GM12878 (cell line): ENCODE measurements around the gene ZC3H6. TPM values are rescaled to one million over a fixed set of nuclear protein-coding genes. Genes with fewer than 3 reads are reported as not detected.
"Not testable (repeated sequence)": the region's sequence is repeated elsewhere in the genome, so short reads cannot be mapped to it uniquely, and the experiment has no call there.

Experiments
- ATAC-seq: fragments of 200-7000 bp; cut with Tn5 transposase; 3 replicates; pipeline ENCODE4 v1.9.1; 2020; ENCODE audit warnings: mild to moderate bottlenecking, moderate library complexity
- BruUV-seq: library from RNA; stranded (reverse); fragments of 400-500 nt; replicated peaks from 2 replicates; lab custom pipeline; 2021; lab: Mats Ljungman, UMichigan
- CTCF ChIA-PET: fragments of 300-600 bp; sonication (Branson Sonifier 250); formaldehyde crosslinking; extraction: SDS; loops from one replicate; lab custom pipeline; 2021; ENCODE audit warnings: inconsistent platforms; lab: Yijun Ruan, JAX
- POLR2A ChIA-PET: fragments of 350-600 bp; formaldehyde crosslinking; extraction: SDS; loops from one replicate; lab custom pipeline; 2021; ENCODE audit warnings: inconsistent platforms; lab: Charles Lee
- RAD21 ChIA-PET: fragments of 300-600 bp; sonication (Branson Sonifier 250); formaldehyde crosslinking; loops from one replicate; lab custom pipeline; 2023; ENCODE audit warnings: antibody characterized with exemption; ENCODE audit not compliant: unreplicated experiment; lab: Charles Lee
- SMC1A ChIA-PET: fragments of 300-600 bp; sonication (Branson Sonifier 250); formaldehyde crosslinking; loops from one replicate; lab custom pipeline; 2023; ENCODE audit not compliant: unreplicated experiment, uncharacterized antibody; lab: Charles Lee
- DNase-seq: peaks from one replicate; pipeline ENCODE4 v3.0.0-alpha.2; 2011; ENCODE audit warnings: low read depth, low spot score
- FAIRE-seq: peaks from 3 replicates; lab custom pipeline; 2011; peaks lifted over from hg19 to GRCh38; lab: Jason Lieb, UNC
- H2AFZ ChIP-seq: 2 replicates; pipeline ENCODE4 v1.6.0; 2011; ENCODE audit warnings: low read depth, low read length, control low read depth; ENCODE audit not compliant: control insufficient read depth
- H3K27ac ChIP-seq: 2 replicates; pipeline ENCODE4 v1.5.1; 2011; ENCODE audit warnings: control low read depth; ENCODE audit not compliant: control insufficient read depth, insufficient read depth
- H3K27me3 ChIP-seq, 2 experiments: replicated peaks in 1 of 2; 2 replicates each; pipeline versions ENCODE4 v1.6.0 to v1.6.1; 2011; ENCODE audit warnings: low read length in 1 of 2; ENCODE audit not compliant: control insufficient read depth in 2 of 2, insufficient read depth in 2 of 2
- H3K36me3 ChIP-seq, 2 experiments: 2 replicates each; pipeline ENCODE4 v1.5.1; 2011; ENCODE audit warnings: low read length in 1 of 2; ENCODE audit not compliant: control insufficient read depth in 2 of 2, insufficient read depth in 2 of 2
- H3K4me1 ChIP-seq: 2 replicates; pipeline ENCODE4 v1.6.1; 2011; ENCODE audit warnings: mild to moderate bottlenecking, low read length, moderate library complexity, mixed read lengths; ENCODE audit not compliant: control insufficient read depth, insufficient read depth
- H3K4me2 ChIP-seq: 2 replicates; pipeline ENCODE4 v1.6.0; 2011; ENCODE audit warnings: control low read depth; ENCODE audit not compliant: control insufficient read depth, insufficient read depth
- H3K4me3 ChIP-seq: fragments of 200-600 bp; sonication (generic); 2 replicates; pipeline ENCODE4 v1.5.1; 2016
- H3K79me2 ChIP-seq: 2 replicates; pipeline ENCODE4 v1.6.0; 2011; ENCODE audit warnings: low read length; ENCODE audit not compliant: control insufficient read depth, insufficient read depth
- H3K9ac ChIP-seq: 2 replicates; pipeline ENCODE4 v1.8.0; 2011; ENCODE audit warnings: low read length, control low read depth, mixed read lengths; ENCODE audit not compliant: control insufficient read depth, insufficient read depth
- H3K9me3 ChIP-seq: replicated peaks from 3 replicates; pipeline ENCODE4 v1.5.1; 2011; ENCODE audit warnings: mild to moderate bottlenecking, low read length; ENCODE audit not compliant: control insufficient read depth, insufficient read depth
- H4K20me1 ChIP-seq: 2 replicates; pipeline ENCODE4 v1.6.0; 2011; ENCODE audit not compliant: control insufficient read depth, insufficient read depth
- ATF7 ChIP-seq: fragments of 450-650 bp; IDR thresholded peaks from 2 replicates; pipeline ENCODE4 v1.6.1; 2016; ENCODE audit warnings: low read depth, mild to moderate bottlenecking
- CBX5 ChIP-seq: sonication (generic); IDR thresholded peaks from 2 replicates; pipeline ENCODE4 v1.6.1; 2016; ENCODE audit warnings: low read depth, moderate library complexity, mild to moderate bottlenecking, inconsistent platforms
- CREM ChIP-seq: IDR thresholded peaks from 2 replicates; pipeline ENCODE4 v1.6.1; 2014; ENCODE audit warnings: antibody characterized with exemption, low read depth
- FOS ChIP-seq: IDR thresholded peaks from 3 replicates; pipeline ENCODE4 v1.6.1; 2011; ENCODE audit warnings: borderline replicate concordance; ENCODE audit not compliant: insufficient read length; ENCODE audit errors: extremely low read depth
- FOXM1 ChIP-seq: IDR thresholded peaks from 2 replicates; pipeline ENCODE4 v1.6.1; 2012; ENCODE audit warnings: low read depth, mild to moderate bottlenecking, inconsistent platforms, low read length, moderate library complexity
- HSF1 ChIP-seq: fragments of 150-350 bp; IDR thresholded peaks from 2 replicates; pipeline ENCODE4 v1.6.1; 2014; ENCODE audit warnings: mild to moderate bottlenecking, low read depth, low read length
- SP1 ChIP-seq: IDR thresholded peaks from one replicate; pipeline ENCODE4 v1.6.1; 2011; ENCODE audit warnings: low read depth, low read length
- SPI1 ChIP-seq: IDR thresholded peaks from 2 replicates; pipeline ENCODE4 v1.6.1; 2011; ENCODE audit warnings: low read depth, mild to moderate bottlenecking, low read length, moderate library complexity, borderline replicate concordance; ENCODE audit not compliant: insufficient read depth
- STAT1 ChIP-seq: fragments of 450-650 bp; conservative IDR thresholded peaks from 2 replicates; pipeline ENCODE4 v1.6.1; 2014; ENCODE audit warnings: antibody characterized with exemption, mild to moderate bottlenecking
- TAF1 ChIP-seq: IDR thresholded peaks from 2 replicates; pipeline ENCODE4 v1.6.1; 2011; ENCODE audit warnings: mild to moderate bottlenecking, low read depth, low read length, borderline replicate concordance
- TBL1XR1 ChIP-seq: IDR thresholded peaks from 2 replicates; pipeline ENCODE4 v1.6.1; 2012; ENCODE audit warnings: low read depth, low read length, improper control_type of control experiment
- ZSCAN29 ChIP-seq: fragments of 450-650 bp; IDR thresholded peaks from 2 replicates; pipeline ENCODE4 v1.6.1; 2017; ENCODE audit warnings: mild to moderate bottlenecking, moderate library complexity
- WGBS: methylation state at CpG from one replicate; pipeline ENCODE4 v1.1.6; 2016; ENCODE audit warnings: low lambda C conversion rate; ENCODE audit not compliant: insufficient replicate concordance, insufficient coverage; ENCODE audit errors: missing lambda C conversion rate; 5-methylcytosine and 5-hydroxymethylcytosine counted together
- in situ Hi-C: fragments of 300-500 bp; cut with MboI; formaldehyde crosslinking; loops from 9 replicates; pipeline ENCODE4 v1.14.3; 2018; ENCODE audit warnings: mixed read lengths
- intact Hi-C: fragments of 100-400 bp; cut with micrococcal nuclease; formaldehyde crosslinking; loops from one replicate; pipeline ENCODE4 v1.14.2; 2022; ENCODE audit not compliant: unreplicated experiment
- polyA plus RNA-seq, 11 experiments: library from polyadenylated mRNA; depleted of rRNA in 4 of 11; unstranded in 6 of 11; stranded (reverse) in 5 of 11; fragments of >200 nt; fragmentation: Nextera tagmentation in 4 of 11; fragmentation: Illumina TruSeq in 1 of 11; extraction: Ambion mirVana in 4 of 11; extraction: Trizol in 1 of 11; gene quantifications; 1 replicate in 1 of 11; 2 replicates in 10 of 11; pipeline versions ENCODE4 v1.2.1 to v1.2.3, GENCODE V29; 2011 to 2016; ENCODE audit warnings: inconsistent platforms in 2 of 11, missing spikeins in 2 of 11, low read depth in 1 of 11
- total RNA-seq, 4 experiments: library from RNA; depleted of rRNA in 3 of 4; stranded (reverse); fragments of >200 nt in 3 of 4; fragmentation: Illumina TruSeq in 1 of 4; extraction: Trizol in 1 of 4; gene quantifications; 2 replicates each; pipeline versions ENCODE4 v1.2.1 to v1.2.3, GENCODE V29; 2013 to 2021

Gene ZC3H6
- total and polyA plus RNA-seq, 10 of the 15 experiments (the other 5 are each of a cell fraction or from before 2014, with no cell fraction given): 0.53 to 4.7 (median 1.9) TPM

DNA sequence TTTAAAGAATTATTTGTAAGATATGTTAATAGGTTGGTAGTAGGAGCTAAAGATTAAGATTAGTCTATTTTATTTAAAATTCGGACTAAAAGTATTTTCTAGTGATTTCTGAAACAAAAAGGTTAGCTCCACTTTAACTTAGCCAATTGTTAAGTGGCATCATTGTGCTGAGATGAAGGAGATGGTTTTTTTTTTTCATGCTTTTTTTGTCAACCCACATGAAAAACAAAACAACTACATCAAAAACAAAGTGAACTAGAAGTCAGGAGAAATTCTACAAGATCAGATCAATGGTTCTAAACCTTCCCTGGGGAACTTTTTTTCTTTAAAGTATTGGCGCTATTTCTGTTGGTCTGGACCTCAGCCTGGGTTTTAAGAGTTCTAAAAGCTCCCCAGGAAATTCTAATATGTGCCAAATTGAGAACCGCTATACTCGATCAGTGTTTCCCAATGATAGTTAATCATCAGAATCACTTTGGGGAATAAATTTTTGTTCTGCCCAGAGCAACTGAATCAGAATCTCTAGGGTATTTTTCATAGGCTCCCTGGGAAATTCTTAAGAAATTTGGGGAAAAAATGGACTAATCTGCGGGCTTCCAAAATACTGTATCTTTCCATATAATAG, 2.3 kb downstream of the ZC3H6 start:
- no peak overlapping the region for H3K27ac ChIP-seq
- H3K4me1 ChIP-seq: no peaks in the 10 kb centered on the region
- no peak overlapping the region for H3K9ac ChIP-seq
- H3K9me3 ChIP-seq: no peaks in the 10 kb centered on the region
- peaks cover 9% of the 10 kb centered on the region for H3K79me2 ChIP-seq
- in situ Hi-C loops (no loop called here), intact Hi-C loops (loop anchor here (5.0 kb wide), 1 partner anchor 155 kb away; the partner anchor contains the start of gene RGPD8)
- TF ChIP-seq FOXM1 (no peak), CBX5 (no peak), FOS (no peak), ZSCAN29 (no peak), SP1 (no peak), SPI1 (no peak), CREM (no peak), STAT1 (no peak), TBL1XR1 (no peak), ATF7 (no peak), TAF1 (no peak), HSF1 (no peak)
- no peaks in the 10 kb centered on the region for H3K36me3 ChIP-seq
- ChIA-PET CTCF (interaction anchor here (1.3 to 2.0 kb wide), 2 partner anchors 18 to 21 kb away, joined by 4 to 9 read pairs; no protein-coding TSS in a partner anchor), SMC1A (interaction anchor here (0.9 to 1.2 kb wide), 2 partner anchors 22 to 40 kb away, joined by 3 to 4 read pairs; no protein-coding TSS in a partner anchor), POLR2A (interaction anchor here (0.7 to 1.2 kb wide), 3 partner anchors 26 to 224 kb away, joined by 3 read pairs; no protein-coding TSS in a partner anchor), RAD21 (interaction anchor here (1.1 to 1.5 kb wide), 2 partner anchors 17 to 65 kb away, joined by 4 to 5 read pairs; no protein-coding TSS in a partner anchor)
- ATAC-seq: no peak
- no peak overlapping the region for H2AFZ ChIP-seq
- BruUV-seq: no TSS peak
- no peak overlapping the region for H3K4me2 ChIP-seq
- H3K27me3 ChIP-seq: no peaks in the 10 kb centered on the region
- FAIRE-seq: no peak
- H4K20me1 ChIP-seq: no peaks in the 10 kb centered on the region
- no peak for DNase-seq
- over 99% methylated on average over 5 of the region's 5 CpGs for WGBS
- no peak overlapping the region for H3K4me3 ChIP-seq

DNA sequence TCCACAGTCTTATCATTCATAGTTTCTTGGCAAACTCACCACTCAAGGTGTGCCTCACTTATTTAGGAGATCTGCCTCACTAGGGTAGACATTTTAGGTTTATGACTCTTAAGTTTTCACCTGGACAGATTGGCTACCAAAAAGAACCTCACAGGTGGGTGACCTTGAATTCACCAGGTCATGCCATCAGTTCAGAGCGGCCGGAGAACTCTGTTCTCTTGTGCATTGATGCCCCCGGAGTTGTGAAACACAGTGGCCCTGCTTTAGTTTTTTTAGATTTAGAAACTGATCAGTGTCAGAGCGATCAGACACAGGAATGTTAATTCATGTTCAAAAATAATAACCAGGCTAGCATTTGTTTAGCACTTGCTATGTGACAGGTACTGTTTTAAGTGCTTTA, 6.7 kb downstream of the ZC3H6 start:
- POLR2A ChIA-PET, H4K20me1 ChIP-seq, H3K4me1 ChIP-seq, intact Hi-C loops, DNase-seq, FAIRE-seq, SMC1A ChIA-PET, in situ Hi-C loops, H3K9ac ChIP-seq, H3K79me2 ChIP-seq, H2AFZ ChIP-seq, H3K9me3 ChIP-seq, ATAC-seq, CTCF ChIA-PET, RAD21 ChIA-PET, H3K36me3 ChIP-seq, H3K27me3 ChIP-seq, BruUV-seq, H3K27ac ChIP-seq, H3K4me3 ChIP-seq, H3K4me2 ChIP-seq: not testable (repeated sequence)
- WGBS: 95% methylated on average over 4 of the region's 4 CpGs
